ENCODE results near the gene RWDD3.

The RWDD3 gene

GRCh38 chr1:95232646-95233318 lies 1.2 kb upstream of the RWDD3 start:
- no peaks in the 10 kb centered on the region for H3K36me3 ChIP-seq (ENCODE audit: insufficient read depth, low read length)
- no peaks in the 10 kb centered on the region for H3K27me3 ChIP-seq (ENCODE audit: control insufficient read depth in 1 of 2, insufficient read depth in 2 of 2, low read length in 2 of 2)
- H3K9ac ChIP-seq (ENCODE audit: low read length), result no peak overlapping the region
- no peaks in the 10 kb centered on the region for H3K9me3 ChIP-seq (ENCODE audit: low read length)
- H3K4me3 ChIP-seq (ENCODE audit: low read depth in 1 of 2, low read length in 2 of 2), result peak overlapping the region; percentile 62 to 89
- H3K4me1 ChIP-seq (ENCODE audit: insufficient read depth, low read length), result peaks cover 4% of the 10 kb centered on the region
- H3K27ac ChIP-seq (ENCODE audit: low read depth, low read length), result peak overlapping the region; percentile 96

- Histone ChIP-seq H3K27ac (ENCODE audit: low read depth, low read length) (peak overlapping the region; percentile 96), H3K36me3 (ENCODE audit: insufficient read depth, low read length) (no peaks in the 10 kb centered on the region), H3K4me3 (ENCODE audit: low read depth in 1 of 2, low read length in 2 of 2) (peak overlapping the region; percentile 62 to 89), H3K9ac (ENCODE audit: low read length) (peak overlapping the region; percentile 82), H3K4me1 (ENCODE audit: insufficient read depth, low read length) (peaks cover 4% of the 10 kb centered on the region), H3K9me3 (ENCODE audit: low read length) (no peaks in the 10 kb centered on the region), H3K27me3 (ENCODE audit: control insufficient read depth in 1 of 2, insufficient read depth in 2 of 2, low read length in 2 of 2) (no peaks in the 10 kb centered on the region)
Measured at GRCh38 chr1:95233319-95233736, 682 bp upstream of the RWDD3 start.

GRCh38 chr1:95236784-95237575 lies 3.0 kb downstream of the RWDD3 start:
- Histone ChIP-seq H3K36me3 (ENCODE audit: insufficient read depth, low read length) (peaks cover 7% of the 10 kb centered on the region), H3K27ac (ENCODE audit: low read depth, low read length) (no peak overlapping the region), H3K9me3 (ENCODE audit: low read length) (no peaks in the 10 kb centered on the region), H3K27me3 (ENCODE audit: control insufficient read depth in 1 of 2, insufficient read depth in 2 of 2, low read length in 2 of 2) (no peaks in the 10 kb centered on the region), H3K9ac (ENCODE audit: low read length) (no peak overlapping the region), H3K4me1 (ENCODE audit: insufficient read depth, low read length) (peaks cover 4% of the 10 kb centered on the region), H3K4me3 (ENCODE audit: low read depth in 1 of 2, low read length in 2 of 2) (no peak overlapping the region)

- Histone ChIP-seq H3K9ac (ENCODE audit: low read length) (no peak overlapping the region), H3K27ac (ENCODE audit: low read depth, low read length) (no peak overlapping the region), H3K9me3 (ENCODE audit: low read length) (no peaks in the 10 kb centered on the region), H3K4me1 (ENCODE audit: insufficient read depth, low read length) (peaks cover 4% of the 10 kb centered on the region), H3K27me3 (ENCODE audit: control insufficient read depth in 1 of 2, insufficient read depth in 2 of 2, low read length in 2 of 2) (no peaks in the 10 kb centered on the region), H3K4me3 (ENCODE audit: low read depth in 1 of 2, low read length in 2 of 2) (no peak overlapping the region), H3K36me3 (ENCODE audit: insufficient read depth, low read length) (peaks cover 7% of the 10 kb centered on the region)
Measured at GRCh38 chr1:95237981-95238703, 4.1 kb downstream of the RWDD3 start.

GRCh38 chr1:95245029-95245428 lies 11.0 kb downstream of the RWDD3 start:
- Histone ChIP-seq H3K4me1 (ENCODE audit: insufficient read depth, low read length) (no peaks in the 10 kb centered on the region), H3K27me3 (ENCODE audit: control insufficient read depth in 1 of 2, insufficient read depth in 2 of 2, low read length in 2 of 2) (no peaks in the 10 kb centered on the region), H3K27ac (ENCODE audit: low read depth, low read length) (no peak overlapping the region), H3K9ac (ENCODE audit: low read length) (no peak overlapping the region), H3K9me3 (ENCODE audit: low read length) (no peaks in the 10 kb centered on the region), H3K36me3 (ENCODE audit: insufficient read depth, low read length) (peaks cover 19% of the 10 kb centered on the region), H3K4me3 (ENCODE audit: low read depth in 1 of 2, low read length in 2 of 2) (no peak overlapping the region)

- Histone ChIP-seq H3K4me3 (ENCODE audit: low read depth in 1 of 2, low read length in 2 of 2) (no peak overlapping the region), H3K27me3 (ENCODE audit: control insufficient read depth in 1 of 2, insufficient read depth in 2 of 2, low read length in 2 of 2) (no peaks in the 10 kb centered on the region), H3K9ac (ENCODE audit: low read length) (no peak overlapping the region), H3K27ac (ENCODE audit: low read depth, low read length) (no peak overlapping the region), H3K36me3 (ENCODE audit: insufficient read depth, low read length) (peaks cover 18% of the 10 kb centered on the region), H3K9me3 (ENCODE audit: low read length) (no peaks in the 10 kb centered on the region), H3K4me1 (ENCODE audit: insufficient read depth, low read length) (no peaks in the 10 kb centered on the region)
Measured at GRCh38 chr1:95246511-95246910, 12.5 kb downstream of the RWDD3 start.

GRCh38 chr1:95247607-95248006 lies 13.6 kb downstream of the RWDD3 start:
- Histone ChIP-seq H3K27ac (ENCODE audit: low read depth, low read length) (no peak overlapping the region), H3K36me3 (ENCODE audit: insufficient read depth, low read length) (peaks cover 18% of the 10 kb centered on the region), H3K9me3 (ENCODE audit: low read length) (no peaks in the 10 kb centered on the region), H3K4me1 (ENCODE audit: insufficient read depth, low read length) (no peaks in the 10 kb centered on the region), H3K9ac (ENCODE audit: low read length) (no peak overlapping the region), H3K4me3 (ENCODE audit: low read depth in 1 of 2, low read length in 2 of 2) (no peak overlapping the region), H3K27me3 (ENCODE audit: control insufficient read depth in 1 of 2, insufficient read depth in 2 of 2, low read length in 2 of 2) (no peaks in the 10 kb centered on the region)

GRCh38 chr1:95249916-95250315 lies 15.9 kb downstream of the RWDD3 start:
- Histone ChIP-seq H3K27me3 (ENCODE audit: control insufficient read depth in 1 of 2, insufficient read depth in 2 of 2, low read length in 2 of 2) (no peaks in the 10 kb centered on the region), H3K4me3 (ENCODE audit: low read depth in 1 of 2, low read length in 2 of 2) (no peak overlapping the region), H3K9ac (ENCODE audit: low read length) (no peak overlapping the region), H3K4me1 (ENCODE audit: insufficient read depth, low read length) (no peaks in the 10 kb centered on the region), H3K9me3 (ENCODE audit: low read length) (no peaks in the 10 kb centered on the region), H3K36me3 (ENCODE audit: insufficient read depth, low read length) (peaks cover 8% of the 10 kb centered on the region), H3K27ac (ENCODE audit: low read depth, low read length) (no peak overlapping the region)

- Histone ChIP-seq H3K36me3 (ENCODE audit: insufficient read depth, low read length) (peaks cover 7% of the 10 kb centered on the region), H3K27me3 (ENCODE audit: control insufficient read depth in 1 of 2, insufficient read depth in 2 of 2, low read length in 2 of 2) (no peaks in the 10 kb centered on the region), H3K4me3 (ENCODE audit: low read depth in 1 of 2, low read length in 2 of 2) (no peak overlapping the region), H3K9me3 (ENCODE audit: low read length) (no peaks in the 10 kb centered on the region), H3K9ac (ENCODE audit: low read length) (no peak overlapping the region), H3K27ac (ENCODE audit: low read depth, low read length) (no peak overlapping the region), H3K4me1 (ENCODE audit: insufficient read depth, low read length) (no peaks in the 10 kb centered on the region)
Measured at GRCh38 chr1:95252422-95252821, 18.4 kb downstream of the RWDD3 start.

GRCh38 chr1:95254959-95255358 lies 20.9 kb downstream of the RWDD3 start:
- Histone ChIP-seq H3K27me3 (ENCODE audit: control insufficient read depth in 1 of 2, insufficient read depth in 2 of 2, low read length in 2 of 2) (no peaks in the 10 kb centered on the region), H3K4me1 (ENCODE audit: insufficient read depth, low read length) (no peaks in the 10 kb centered on the region), H3K36me3 (ENCODE audit: insufficient read depth, low read length) (no peaks in the 10 kb centered on the region), H3K4me3 (ENCODE audit: low read depth in 1 of 2, low read length in 2 of 2) (no peak overlapping the region), H3K27ac (ENCODE audit: low read depth, low read length) (no peak overlapping the region), H3K9me3 (ENCODE audit: low read length) (no peaks in the 10 kb centered on the region), H3K9ac (ENCODE audit: low read length) (no peak overlapping the region)

GRCh38 chr1:95255826-95256225 lies 21.8 kb downstream of the RWDD3 start:
- H3K4me3 ChIP-seq (ENCODE audit: low read depth in 1 of 2, low read length in 2 of 2), result no peak overlapping the region
- no peak overlapping the region for H3K27ac ChIP-seq (ENCODE audit: low read depth, low read length)
- H3K4me1 ChIP-seq (ENCODE audit: insufficient read depth, low read length), result no peaks in the 10 kb centered on the region
- no peaks in the 10 kb centered on the region for H3K36me3 ChIP-seq (ENCODE audit: insufficient read depth, low read length)
- H3K27me3 ChIP-seq (ENCODE audit: control insufficient read depth in 1 of 2, insufficient read depth in 2 of 2, low read length in 2 of 2), result no peaks in the 10 kb centered on the region
- no peaks in the 10 kb centered on the region for H3K9me3 ChIP-seq (ENCODE audit: low read length)
- no peak overlapping the region for H3K9ac ChIP-seq (ENCODE audit: low read length)
